Effector CD4-positive, alpha-beta T cell (primary cell): ENCODE measurements around the gene C1orf141.
"Not testable (repeated sequence)": the region's sequence is repeated elsewhere in the genome, so short reads cannot be mapped to it uniquely, and the experiment has no call there.

ENCODE experiments used
- DNase-seq: peaks from one replicate; pipeline ENCODE4 v3.0.0-alpha.2; 2020

The C1orf141 gene

DNA sequence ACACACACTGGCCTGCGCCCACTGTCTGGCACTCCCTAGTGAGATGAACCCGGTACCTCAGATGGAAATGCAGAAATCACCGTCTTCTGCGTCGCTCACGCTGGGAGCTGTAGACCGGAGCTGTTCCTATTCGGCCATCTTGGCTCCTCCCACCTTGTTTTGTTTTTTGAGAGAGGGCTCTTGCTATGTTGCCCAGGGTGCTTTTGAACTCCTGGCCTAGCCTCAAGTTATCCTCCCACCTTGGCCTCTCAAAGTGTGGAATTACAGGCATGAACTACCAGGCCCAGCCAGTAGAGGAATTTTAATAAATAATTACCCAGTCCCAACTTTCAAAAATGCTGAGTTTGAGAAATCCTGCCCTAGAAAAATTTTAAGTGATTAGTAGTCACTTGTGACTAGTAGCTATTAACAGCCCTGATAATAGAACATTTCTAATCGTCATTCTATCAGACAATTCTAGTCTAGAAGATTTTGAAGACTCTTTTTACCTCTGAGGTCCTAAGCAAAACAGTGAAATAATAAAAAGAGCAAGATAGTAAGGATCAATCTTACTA is 49.9 kb downstream of the C1orf141 start:
- no peak for DNase-seq

- no peak for DNase-seq
These were observed 56.5 kb downstream of the C1orf141 start for GRCh38 chr1:67078291-67078690.

GRCh38 chr1:67077593-67077992 is 57.2 kb downstream of the C1orf141 start:
- DNase-seq, result no peak

GRCh38 chr1:67072749-67073148 is 62.0 kb downstream of the C1orf141 start:
- DNase-seq, result no peak

DNA sequence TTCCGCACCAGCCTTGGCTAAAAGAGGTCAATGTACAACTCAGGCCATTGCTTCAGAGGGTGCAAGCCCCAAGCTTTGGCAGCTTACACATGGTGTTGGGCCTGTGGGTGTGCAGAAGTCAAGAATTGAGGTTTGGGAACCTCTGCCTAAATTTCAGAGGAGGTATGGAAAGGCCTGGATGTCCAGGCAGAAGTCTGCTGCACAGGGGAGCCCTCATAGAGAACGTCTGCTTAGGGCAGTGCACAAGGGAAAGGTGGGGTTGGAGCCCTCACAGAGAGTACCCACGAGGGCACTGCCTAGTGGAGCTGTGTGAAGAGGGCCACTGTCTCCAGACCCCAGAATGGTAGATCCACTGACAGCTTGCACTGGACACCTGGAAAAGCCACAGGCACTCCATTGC is 67.1 kb downstream of the C1orf141 start:
- DNase-seq, result not testable (repeated sequence)

- DNase-seq, result no peak
These were observed 72.4 kb downstream of the C1orf141 start for GRCh38 chr1:67062412-67062811.

DNA sequence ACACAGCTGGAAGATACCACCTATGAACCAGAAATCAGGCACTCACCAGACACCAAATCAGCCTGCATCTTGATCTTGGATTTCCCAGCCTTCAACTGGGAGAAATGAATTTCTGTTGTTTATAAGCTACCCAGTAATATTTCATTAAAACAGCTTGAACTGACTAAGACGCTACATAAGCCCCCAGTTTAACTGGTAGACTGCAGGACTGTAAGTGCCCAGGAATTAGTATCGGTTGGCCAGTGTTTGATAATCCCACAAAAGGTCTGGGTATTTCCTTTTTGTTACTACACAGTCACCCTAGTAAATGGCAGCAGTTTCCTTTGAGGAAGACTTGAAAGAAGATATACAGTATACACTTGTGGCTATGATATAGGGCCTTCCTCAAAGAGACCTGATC is 73.5 kb downstream of the C1orf141 start:
- no peak for DNase-seq

- DNase-seq, result no peak
These were observed 74.0 kb downstream of the C1orf141 start for GRCh38 chr1:67060811-67061218.

GRCh38 chr1:67059346-67059745 is 75.4 kb downstream of the C1orf141 start:
- DNase-seq, result no peak

- no peak for DNase-seq
These were observed 76.0 kb downstream of the C1orf141 start for GRCh38 chr1:67058761-67059160.

GRCh38 chr1:67058242-67058641 is 76.5 kb downstream of the C1orf141 start:
- DNase-seq, result no peak

GRCh38 chr1:67053785-67054772 is 80.7 kb downstream of the C1orf141 start, which contains the start of gene SLC35D1:
SLC35D1 (minus strand) TSS chr1:67054148; CDS start chr1:67054013, 135 bp downstream.
- DNase-seq, result peak; percentile 56

- peak; percentile 7 for DNase-seq
These were observed 81.3 kb downstream of the C1orf141 start for GRCh38 chr1:67053535-67053784.

- no peak for DNase-seq
These were observed 81.8 kb downstream of the C1orf141 start for GRCh38 chr1:67052741-67053534.

- DNase-seq, result no peak
These were observed 83.6 kb downstream of the C1orf141 start for GRCh38 chr1:67051196-67051595.

DNA sequence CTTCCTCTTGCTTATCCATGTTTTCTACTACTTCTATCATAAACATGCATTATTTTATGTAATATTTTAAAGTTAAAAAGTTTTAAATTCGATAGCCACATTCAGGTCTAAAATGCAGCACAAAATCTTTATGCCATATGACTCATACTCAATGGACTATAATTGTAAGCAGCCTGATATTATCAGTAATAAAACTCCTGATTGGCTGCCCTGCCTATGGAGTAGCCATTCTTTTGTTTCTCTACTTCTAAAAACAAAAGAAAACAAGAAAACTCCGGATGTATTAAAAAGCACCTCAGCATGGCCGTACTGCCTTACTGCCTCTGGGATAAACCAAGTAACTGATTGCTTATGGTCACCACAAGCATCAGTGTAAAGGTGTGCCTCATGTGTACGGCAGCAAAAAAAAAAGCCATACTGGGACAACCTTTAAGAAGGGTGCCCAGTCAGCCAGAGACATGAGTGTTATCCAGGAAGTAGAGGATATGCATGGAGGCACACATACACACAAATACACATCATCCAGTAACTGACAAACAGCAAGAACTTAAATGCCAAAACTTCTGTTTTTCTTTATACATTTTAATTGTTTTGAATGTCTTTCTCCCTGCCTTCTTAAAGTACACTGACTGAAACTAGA is 90.0 kb downstream of the C1orf141 start:
- no peak for DNase-seq

DNA sequence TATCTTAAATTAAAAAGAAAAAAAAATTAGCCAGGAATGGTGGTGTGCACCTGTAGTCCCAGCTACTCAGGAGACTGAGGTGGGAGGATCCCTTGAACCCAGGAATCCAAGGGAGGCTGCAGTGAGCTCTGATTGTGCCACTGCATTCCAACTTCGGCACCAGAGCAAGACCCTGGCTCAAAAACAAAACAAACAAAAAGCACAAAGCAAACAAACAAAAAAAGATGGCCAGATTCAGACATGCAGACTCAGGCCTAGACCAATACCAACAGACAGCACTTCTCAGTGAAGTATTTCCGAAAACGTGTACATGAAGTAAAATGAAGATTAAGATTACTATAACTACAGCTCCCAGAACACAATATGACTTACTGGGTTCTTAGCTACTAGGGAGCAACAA is 91.4 kb downstream of the C1orf141 start:
- no peak for DNase-seq
